Astrocyte of the hippocampus (primary cell): ENCODE data around the gene NISCH.

Experiments used
- DNase-seq: peaks from one replicate; pipeline ENCODE4 v3.0.0; 2011; ENCODE audit warnings: low read depth, low spot score

The NISCH gene

GRCh38 chr3:52455283-52456168, at the start of gene NISCH:
Gene NISCH (plus strand): TSS chr3:52455604. CDS start chr3:52455642, 38 bp downstream.
- peak; percentile 91 for DNase-seq

GRCh38 chr3:52406231-52406661, 49.2 kb upstream of the NISCH start:
- no peak for DNase-seq

GRCh38 chr3:52406791-52407510, 48.5 kb upstream of the NISCH start:
- no peak for DNase-seq

GRCh38 chr3:52407779-52408178, 47.6 kb upstream of the NISCH start:
- no peak for DNase-seq

GRCh38 chr3:52408466-52408865, 46.9 kb upstream of the NISCH start:
- DNase-seq, result no peak

GRCh38 chr3:52415800-52416199, 39.6 kb upstream of the NISCH start:
- DNase-seq, result no peak

GRCh38 chr3:52420388-52420787, 35.0 kb upstream of the NISCH start:
- no peak for DNase-seq

GRCh38 chr3:52422669-52423068, 32.7 kb upstream of the NISCH start:
- DNase-seq, result no peak

- DNase-seq, result no peak
Measured at GRCh38 chr3:52423173-52423572, 32.2 kb upstream of the NISCH start.

GRCh38 chr3:52428151-52429005, 27.0 kb upstream of the NISCH start:
- DNase-seq, result peak; percentile 81

GRCh38 chr3:52429031-52429430, 26.4 kb upstream of the NISCH start:
- no peak for DNase-seq

- no peak for DNase-seq
Measured at GRCh38 chr3:52429779-52430415, 25.5 kb upstream of the NISCH start.

GRCh38 chr3:52430416-52430810, 25.0 kb upstream of the NISCH start:
- no peak for DNase-seq

GRCh38 chr3:52431459-52432223, 23.8 kb upstream of the NISCH start:
- DNase-seq, result no peak

GRCh38 chr3:52432225-52432624, 23.2 kb upstream of the NISCH start:
- no peak for DNase-seq

- no peak for DNase-seq
Measured at GRCh38 chr3:52432691-52433141, 22.7 kb upstream of the NISCH start.

- DNase-seq, result no peak
Measured at GRCh38 chr3:52433328-52433995, 21.9 kb upstream of the NISCH start.

- no peak for DNase-seq
Measured at GRCh38 chr3:52433996-52434479, 21.4 kb upstream of the NISCH start.

GRCh38 chr3:52434491-52435115, 20.8 kb upstream of the NISCH start:
- no peak for DNase-seq
